Peyer's patch (tissue), 4 donors: ENCODE results near the gene SPRING1.

Experiments
- CTCF ChIP-seq, 6 experiments: fragments of 450-650 bp in 4 of 6; fragments of 200-600 bp in 2 of 6; sonication (generic) in 1 of 6; IDR thresholded peaks; one replicate each; pipeline ENCODE4 v1.5.1; 2017 to 2019; ENCODE audit warnings: antibody characterized with exemption in 6 of 6, mild to moderate bottlenecking in 3 of 6, moderate library complexity in 1 of 6
- POLR2A ChIP-seq, 2 donors: fragments of 450-650 bp; IDR thresholded peaks; one replicate each; pipeline ENCODE4 v1.5.1; 2017; ENCODE audit warnings: antibody characterized with exemption in 2 of 2, mild to moderate bottlenecking in 2 of 2, moderate library complexity in 2 of 2

- TF ChIP-seq CTCF (IDR thresholded peaks at IDR 0.05) (no peak), POLR2A (IDR thresholded peaks at IDR 0.05) (no peak)
These were observed 46.2 kb downstream of the SPRING1 start for GRCh38 chr12:116691636-116692035.
